A549 (cell line): ENCODE results near the gene PIBF1. TPM values are rescaled to one million over a fixed set of nuclear protein-coding genes. Genes with fewer than 3 reads are reported as not detected.
A peak's percentile ranks its signal among the peaks of the same experiment; 100 is the strongest.

Experiments used
- ATAC-seq, 2 experiments: fragments of 200-7000 bp in 1 of 2; fragments of >200 bp in 1 of 2; cut with Nextera tagmentation in 1 of 2; cut with Tn5 transposase in 1 of 2; 3 replicates each; pipeline versions ENCODE4 v1.8.0 to v1.9.1; 2018 to 2020; ENCODE audit warnings: mild to moderate bottlenecking in 1 of 2, moderate library complexity in 1 of 2
- CTCF ChIA-PET: fragments of 300-600 bp; sonication (Branson Sonifier 250); formaldehyde crosslinking; extraction: SDS; loops from one replicate; lab custom pipeline; 2021; ENCODE audit warnings: antibody characterized with exemption, inconsistent platforms; lab: Yijun Ruan, JAX
- POLR2A ChIA-PET: fragments of 350-600 bp; formaldehyde crosslinking; extraction: SDS; loops from one replicate; lab custom pipeline; 2021; ENCODE audit warnings: antibody characterized with exemption, inconsistent platforms; lab: Yijun Ruan, JAX
- DNase-seq, 2 experiments: peaks; one replicate each; pipeline versions ENCODE4 v3.0.0 to v3.0.0-alpha.2; 2011 to 2016; ENCODE audit warnings: low read depth in 1 of 2, low spot score in 1 of 2
- FAIRE-seq: peaks from 2 replicates; lab custom pipeline; 2011; peaks lifted over from hg19 to GRCh38; lab: Jason Lieb, UNC
- H3K27ac ChIP-seq, 2 experiments: fragments of >200 bp; sonication (Bioruptor Twin); formaldehyde crosslinking; 3 replicates each; pipeline ENCODE4 v1.5.1; 2016 to 2017
- H3K4me1 ChIP-seq: fragments of >200 bp; sonication (Bioruptor Twin); formaldehyde crosslinking; 3 replicates; pipeline ENCODE4 v1.6.1; 2016
- H3K4me2 ChIP-seq: fragments of >200 bp; sonication (Bioruptor Twin); formaldehyde crosslinking; 3 replicates; pipeline ENCODE4 v1.6.1; 2016
- H3K4me3 ChIP-seq: fragments of >200 bp; sonication (Bioruptor Twin); formaldehyde crosslinking; 3 replicates; pipeline ENCODE4 v1.5.1; 2016
- H3K9me3 ChIP-seq: fragments of >200 bp; sonication (Bioruptor Twin); formaldehyde crosslinking; 3 replicates; pipeline ENCODE4 v1.6.1; 2016
- BHLHE40 ChIP-seq: IDR thresholded peaks from 2 replicates; pipeline ENCODE4 v1.6.1; 2012; ENCODE audit warnings: low read depth, low read length, inconsistent platforms
- CBX2 ChIP-seq: fragments of 200-600 bp; sonication (generic); IDR thresholded peaks from 2 replicates; pipeline ENCODE4 v1.6.1; 2016; ENCODE audit warnings: low read depth, mild to moderate bottlenecking, borderline replicate concordance
- CBX8 ChIP-seq: fragments of 200-600 bp; sonication (generic); IDR thresholded peaks from 2 replicates; pipeline ENCODE4 v1.6.1; 2016
- CEBPB ChIP-seq, 2 experiments: fragments of >200 bp in 1 of 2; sonication (Bioruptor Twin) in 1 of 2; formaldehyde crosslinking in 1 of 2; IDR thresholded peaks; 2 replicates each; pipeline ENCODE4 v1.6.1; 2012 to 2016
- EHF ChIP-seq: fragments of 250-450 bp; sonication (Bioruptor Pico); IDR thresholded peaks from 2 replicates; pipeline ENCODE4 v1.5.0; 2020; ENCODE audit warnings: mild to moderate bottlenecking
- EHMT2 ChIP-seq: fragments of 200-600 bp; sonication (generic); IDR thresholded peaks from 2 replicates; pipeline ENCODE4 v1.6.1; 2016; ENCODE audit warnings: antibody characterized with exemption, low read depth, mild to moderate bottlenecking, moderate library complexity
- EP300 ChIP-seq, 2 experiments: fragments of >200 bp; sonication (Bioruptor Twin); formaldehyde crosslinking; IDR thresholded peaks; 2 replicates in 1 of 2; 3 replicates in 1 of 2; pipeline ENCODE4 v1.6.1; 2016 to 2017
- ESRRA ChIP-seq: fragments of 150-350 bp; IDR thresholded peaks from 2 replicates; pipeline ENCODE4 v1.6.1; 2014; ENCODE audit warnings: mild to moderate bottlenecking, low read length, borderline replicate concordance
- FOSL2 ChIP-seq, 2 experiments: fragments of 450-650 bp in 1 of 2; fragments of >200 bp in 1 of 2; sonication (Bioruptor Twin) in 1 of 2; formaldehyde crosslinking; IDR thresholded peaks; 2 replicates each; pipeline versions ENCODE4 v1.5.0 to v1.6.1; 2016 to 2020; ENCODE audit warnings: mild to moderate bottlenecking in 1 of 2, moderate library complexity in 1 of 2
- FOXS1 ChIP-seq: fragments of 250-450 bp; sonication (Bioruptor Pico); IDR thresholded peaks from 2 replicates; pipeline ENCODE4 v1.5.0; 2020; ENCODE audit warnings: mild to moderate bottlenecking, moderate library complexity
- GATA3 ChIP-seq: IDR thresholded peaks from 2 replicates; pipeline ENCODE4 v1.6.1; 2012; ENCODE audit warnings: borderline replicate concordance
- HOXA7 ChIP-seq: fragments of 250-450 bp; sonication (Bioruptor Pico); IDR thresholded peaks from 2 replicates; pipeline ENCODE4 v1.5.0; 2020; ENCODE audit warnings: mild to moderate bottlenecking, moderate library complexity
- HOXB5 ChIP-seq: fragments of 250-450 bp; sonication (Bioruptor Pico); IDR thresholded peaks from 2 replicates; pipeline ENCODE4 v1.5.0; 2020; ENCODE audit warnings: mild to moderate bottlenecking, moderate library complexity
- JUN ChIP-seq, 2 experiments: fragments of >200 bp; sonication (Bioruptor Twin); formaldehyde crosslinking; IDR thresholded peaks; 2 replicates in 1 of 2; 3 replicates in 1 of 2; pipeline ENCODE4 v1.6.1; 2016 to 2017
- JUNB ChIP-seq: fragments of >200 bp; sonication (Bioruptor Twin); formaldehyde crosslinking; IDR thresholded peaks from 2 replicates; pipeline ENCODE4 v1.6.1; 2016
- MAFK ChIP-seq: fragments of 450-650 bp; IDR thresholded peaks from 2 replicates; pipeline ENCODE4 v1.6.1; 2014; ENCODE audit not compliant: partially characterized antibody
- MYC ChIP-seq: IDR thresholded peaks from 2 replicates; pipeline ENCODE4 v1.6.1; 2012; ENCODE audit warnings: mild to moderate bottlenecking, inconsistent platforms, low read length, improper control_type of control experiment, borderline replicate concordance
- NFE2L2 ChIP-seq: fragments of 150-350 bp; conservative IDR thresholded peaks from 2 replicates; pipeline ENCODE4 v1.6.1; 2014; ENCODE audit warnings: low read length
- NPAS2 ChIP-seq: fragments of 250-450 bp; sonication (Bioruptor Pico); IDR thresholded peaks from 2 replicates; pipeline ENCODE4 v1.8.0; 2022; ENCODE audit warnings: mild to moderate bottlenecking, moderate library complexity, borderline replicate concordance
- NR3C1 ChIP-seq: fragments of >200 bp; sonication (Bioruptor Twin); formaldehyde crosslinking; IDR thresholded peaks from 3 replicates; pipeline ENCODE4 v1.6.1; 2017
- PHF8 ChIP-seq: fragments of 200-600 bp; sonication (generic); IDR thresholded peaks from 2 replicates; pipeline ENCODE4 v1.6.1; 2016; ENCODE audit warnings: low read depth, mild to moderate bottlenecking, antibody characterized with exemption, moderate library complexity, borderline replicate concordance
- RAD21 ChIP-seq, 2 experiments: fragments of >200 bp in 1 of 2; sonication (Bioruptor Twin) in 1 of 2; formaldehyde crosslinking in 1 of 2; IDR thresholded peaks in 1 of 2; conservative IDR thresholded peaks in 1 of 2; 2 replicates in 1 of 2; 3 replicates in 1 of 2; pipeline ENCODE4 v1.6.1; 2012 to 2018; ENCODE audit warnings: inconsistent platforms in 1 of 2
- RARB ChIP-seq: fragments of 250-450 bp; sonication (Bioruptor Pico); IDR thresholded peaks from 2 replicates; pipeline ENCODE4 v1.8.0; 2021; ENCODE audit warnings: mild to moderate bottlenecking, moderate library complexity
- RNF2 ChIP-seq: fragments of 200-600 bp; sonication (generic); IDR thresholded peaks from 2 replicates; pipeline ENCODE4 v1.6.1; 2016; ENCODE audit warnings: low read depth, mild to moderate bottlenecking, antibody characterized with exemption, moderate library complexity, borderline replicate concordance
- SREBF2 ChIP-seq: fragments of 450-650 bp; IDR thresholded peaks from 2 replicates; pipeline ENCODE4 v1.6.1; 2014; ENCODE audit warnings: mild to moderate bottlenecking, moderate library complexity
- TP53 ChIP-seq: fragments of 250-450 bp; sonication (Bioruptor Pico); IDR thresholded peaks from 2 replicates; pipeline ENCODE4 v1.5.0; 2021; ENCODE audit warnings: mild to moderate bottlenecking, moderate library complexity
- ZC3H11A ChIP-seq: fragments of 450-650 bp; IDR thresholded peaks from 2 replicates; pipeline ENCODE4 v1.6.1; 2014; ENCODE audit warnings: antibody characterized with exemption, mild to moderate bottlenecking
- ZFP36 ChIP-seq: fragments of 450-650 bp; IDR thresholded peaks from 2 replicates; pipeline ENCODE4 v1.6.1; 2014; ENCODE audit warnings: borderline replicate concordance; ENCODE audit not compliant: partially characterized antibody
- ZSCAN20 ChIP-seq: fragments of 250-450 bp; sonication (Bioruptor Pico); IDR thresholded peaks from 2 replicates; pipeline ENCODE4 v1.8.0; 2022; ENCODE audit warnings: mild to moderate bottlenecking, moderate library complexity
- WGBS: methylation state at CpG from one replicate; pipeline ENCODE4 v1.1.6; 2017; ENCODE audit errors: missing lambda C conversion rate; 5-methylcytosine and 5-hydroxymethylcytosine counted together
- polyA plus RNA-seq, 4 experiments: library from polyadenylated mRNA; depleted of rRNA in 3 of 4; stranded (reverse); fragments of >200 nt; fragmentation: RNase III in 1 of 4; extraction: RNeasy Plus Mini Kit Qiagen cat#74134 plus additional on column Dnase treatment in 1 of 4; gene quantifications; 2 replicates in 3 of 4; 3 replicates in 1 of 4; pipeline ENCODE4 v1.2.3, GENCODE V29; 2011 to 2017
- TF ChIP-seq, protein P1 (sequence below): fragments of >200 bp; sonication (Bioruptor Twin); formaldehyde crosslinking; IDR thresholded peaks from 2 replicates; pipeline ENCODE4 v1.6.1; 2016
- TF ChIP-seq, protein P2 (sequence below): IDR thresholded peaks from 2 replicates; pipeline ENCODE4 v1.6.1; 2012
- TF ChIP-seq, protein P3 (sequence below): fragments of 450-650 bp; IDR thresholded peaks from 2 replicates; pipeline ENCODE4 v1.6.1; 2014; ENCODE audit warnings: antibody characterized with exemption
- TF ChIP-seq, protein P4 (sequence below): IDR thresholded peaks from 2 replicates; pipeline ENCODE4 v1.6.1; 2012; ENCODE audit warnings: low read depth, borderline replicate concordance

The PIBF1 gene
- polyA plus RNA-seq, 2 of the 4 experiments (the other 2 are of a cell fraction), result 5.0 to 10.6 TPM

DNA sequence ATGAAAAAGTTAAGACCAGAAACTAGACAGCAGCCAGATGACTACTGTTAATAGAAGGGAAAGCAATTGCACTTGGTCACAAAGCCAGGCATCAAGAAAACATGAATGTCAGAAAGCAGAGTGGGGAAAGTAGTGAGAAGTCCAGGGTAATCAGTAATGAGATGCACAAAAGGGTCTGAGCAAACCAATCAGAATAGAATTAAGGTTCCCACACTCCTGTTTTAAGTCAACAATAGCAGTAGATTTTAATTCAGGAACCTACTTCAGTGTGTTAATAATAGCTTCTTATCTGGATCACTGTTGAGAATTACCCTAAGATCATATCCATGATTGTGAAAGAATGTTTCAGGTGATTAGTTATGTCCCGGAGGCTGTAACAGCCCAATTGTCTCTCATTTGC is 204.3 kb downstream of the PIBF1 start:
- POLR2A ChIA-PET, result no interaction called here
- FAIRE-seq, result no peak
- CTCF ChIA-PET, result no interaction called here

DNA sequence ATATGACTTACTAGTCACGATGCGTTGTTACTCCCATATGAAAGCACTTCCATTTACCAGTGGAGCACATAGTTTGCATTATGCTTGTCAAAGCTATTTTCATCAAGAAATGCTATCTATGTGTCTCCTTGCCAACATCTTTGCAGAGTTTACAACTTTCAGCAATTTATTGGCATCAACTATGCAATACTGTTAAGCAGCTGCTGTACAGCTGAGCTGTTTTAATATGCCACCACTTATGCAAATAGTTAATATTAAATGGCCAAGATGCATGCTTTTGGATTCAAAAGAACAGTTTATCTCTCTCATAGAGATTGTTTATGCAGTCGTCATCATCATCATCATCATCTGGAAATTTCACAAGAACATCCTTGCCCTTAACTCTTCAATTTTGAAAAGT is 209.0 kb downstream of the PIBF1 start:
- H3K27ac ChIP-seq, result no peak overlapping the region
- no peaks in the 10 kb centered on the region for H3K4me1 ChIP-seq
- no peak for ATAC-seq
- no peak for FAIRE-seq
- WGBS, result 98% methylated on average over 3 of the region's 3 CpGs
- H3K4me2 ChIP-seq, result no peak overlapping the region
- DNase-seq, result no peak
- ChIA-PET CTCF (no interaction called here), POLR2A (no interaction called here)
- no peak overlapping the region for H3K4me3 ChIP-seq
- TF ChIP-seq RNF2 (no peak), EHMT2 (no peak), NFE2L2 (no peak), BHLHE40 (no peak), RAD21 (conservative IDR thresholded peaks at IDR 0.05 in 1 of 2, IDR thresholded peaks at IDR 0.05 in 1 of 2) (no peak), FOXS1 (no peak), ZSCAN20 (CRISPR knock-in tag) (no peak), CEBPB (IDR thresholded peaks at IDR 0.05) (no peak), PHF8 (no peak), FOSL2 (IDR thresholded peaks at IDR 0.05) (no peak), FOSL2 (CRISPR knock-in tag; IDR thresholded peaks at IDR 0.05) (no peak), HOXA7 (CRISPR knock-in tag) (no peak), EHF (no peak), GATA3 (no peak), MYC (no peak), HOXB5 (CRISPR knock-in tag) (no peak), JUN (IDR thresholded peaks at IDR 0.05) (no peak), TP53 (CRISPR knock-in tag) (no peak)
- TF ChIP-seq, protein P1, sequence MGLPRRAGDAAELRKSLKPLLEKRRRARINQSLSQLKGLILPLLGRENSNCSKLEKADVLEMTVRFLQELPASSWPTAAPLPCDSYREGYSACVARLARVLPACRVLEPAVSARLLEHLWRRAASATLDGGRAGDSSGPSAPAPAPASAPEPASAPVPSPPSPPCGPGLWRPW, result no peak
- TF ChIP-seq, protein P2, sequence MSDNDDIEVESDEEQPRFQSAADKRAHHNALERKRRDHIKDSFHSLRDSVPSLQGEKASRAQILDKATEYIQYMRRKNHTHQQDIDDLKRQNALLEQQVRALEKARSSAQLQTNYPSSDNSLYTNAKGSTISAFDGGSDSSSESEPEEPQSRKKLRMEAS, result no peak
- no peaks in the 10 kb centered on the region for H3K9me3 ChIP-seq

More for the DNA sequence above, 204.3 kb downstream of the PIBF1 start:
- Histone ChIP-seq H3K4me3 (no peak overlapping the region), H3K27ac (no peak overlapping the region), H3K4me2 (no peak overlapping the region), H3K4me1 (peaks cover 13% of the 10 kb centered on the region), H3K9me3 (no peaks in the 10 kb centered on the region)
- WGBS, result 100% methylated on average over 1 of the region's 1 CpG
- DNase-seq, result no peak
- TF ChIP-seq MAFK (no peak), NR3C1 (no peak), EP300 (IDR thresholded peaks at IDR 0.05) (no peak), RAD21 (conservative IDR thresholded peaks at IDR 0.05 in 1 of 2, IDR thresholded peaks at IDR 0.05 in 1 of 2) (no peak), ZFP36 (no peak), SREBF2 (no peak), NPAS2 (no peak), CBX2 (no peak), ESRRA (no peak), RARB (no peak), ZC3H11A (no peak)
- TF ChIP-seq, all 56 proteins: peak for 0
- no peak for ATAC-seq

DNA sequence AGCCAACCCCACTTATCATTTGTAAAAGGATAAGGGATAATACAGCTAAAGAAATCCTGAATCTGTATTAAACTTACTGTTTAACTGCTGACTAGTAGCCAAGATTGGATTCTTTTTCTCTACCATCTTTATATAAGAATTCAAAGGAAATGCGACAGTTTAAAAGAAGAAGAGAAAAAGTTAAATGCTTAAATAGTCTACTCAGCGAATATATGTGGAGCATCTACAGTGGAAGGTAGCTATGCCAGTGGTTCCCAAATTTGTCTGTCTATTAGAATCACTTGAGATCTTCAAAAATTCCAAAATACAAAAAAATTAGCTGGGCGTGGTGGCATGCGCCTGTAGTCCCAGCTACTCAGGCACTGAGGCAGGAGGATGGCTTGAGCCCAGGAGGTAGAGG is 216.1 kb downstream of the PIBF1 start:
- peak; percentile 69 for TF ChIP-seq MAFK
- TF ChIP-seq, protein P3, sequence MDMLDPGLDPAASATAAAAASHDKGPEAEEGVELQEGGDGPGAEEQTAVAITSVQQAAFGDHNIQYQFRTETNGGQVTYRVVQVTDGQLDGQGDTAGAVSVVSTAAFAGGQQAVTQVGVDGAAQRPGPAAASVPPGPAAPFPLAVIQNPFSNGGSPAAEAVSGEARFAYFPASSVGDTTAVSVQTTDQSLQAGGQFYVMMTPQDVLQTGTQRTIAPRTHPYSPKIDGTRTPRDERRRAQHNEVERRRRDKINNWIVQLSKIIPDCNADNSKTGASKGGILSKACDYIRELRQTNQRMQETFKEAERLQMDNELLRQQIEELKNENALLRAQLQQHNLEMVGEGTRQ, result no peak
- TF ChIP-seq CBX8, result no peak
- TF ChIP-seq RAD21 (conservative IDR thresholded peaks at IDR 0.05 in 1 of 2, IDR thresholded peaks at IDR 0.05 in 1 of 2), result no peak
- TF ChIP-seq, protein P4, sequence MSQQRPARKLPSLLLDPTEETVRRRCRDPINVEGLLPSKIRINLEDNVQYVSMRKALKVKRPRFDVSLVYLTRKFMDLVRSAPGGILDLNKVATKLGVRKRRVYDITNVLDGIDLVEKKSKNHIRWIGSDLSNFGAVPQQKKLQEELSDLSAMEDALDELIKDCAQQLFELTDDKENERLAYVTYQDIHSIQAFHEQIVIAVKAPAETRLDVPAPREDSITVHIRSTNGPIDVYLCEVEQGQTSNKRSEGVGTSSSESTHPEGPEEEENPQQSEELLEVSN, result no peak
- TF ChIP-seq JUNB, result no peak
- TF ChIP-seq EP300 (IDR thresholded peaks at IDR 0.05), result no peak
- no peak for TF ChIP-seq EHMT2
- H3K9me3 ChIP-seq, result no peaks in the 10 kb centered on the region
- DNase-seq (no peak), ATAC-seq (no peak), FAIRE-seq (no peak)
- WGBS, result 92% methylated on average over 4 of the region's 4 CpGs
- H3K27ac ChIP-seq, result no peak overlapping the region
- no peak overlapping the region for H3K4me3 ChIP-seq
- peaks cover 4% of the 10 kb centered on the region; the same call in 1 of the 3 replicates for H3K4me1 ChIP-seq
- POLR2A ChIA-PET, result no interaction called here
- H3K4me2 ChIP-seq, result no peak overlapping the region
- CTCF ChIA-PET, result interaction anchor here (0.6 kb wide), 1 partner anchor 116 kb away, joined by 3 read pairs; no protein-coding TSS in a partner anchor
